ENCODE results near the gene CCDC6. TPM values are rescaled to one million over a fixed set of nuclear protein-coding genes. Genes with fewer than 3 reads are reported as not detected.

The CCDC6 gene
- total RNA-seq, 4 donors from 2014 or later, result 53.2 to 72.4 (median 66.4) TPM

GRCh38 chr10:59831658-59832503 lies 74.5 kb downstream of the CCDC6 start:
- no peak overlapping the region for H3K4me3 ChIP-seq
- no peaks in the 10 kb centered on the region for H3K27me3 ChIP-seq
- DNase-seq, result no peak
- intact Hi-C loops (cut with DNase I; ENCODE audit: low total_unique reads), result no loop called here
- H3K36me3 ChIP-seq, result no peaks in the 10 kb centered on the region
- no peaks in the 10 kb centered on the region for H3K9me3 ChIP-seq
- TF ChIP-seq CTCF (IDR thresholded peaks at IDR 0.05) (no peak), POLR2A (IDR thresholded peaks at IDR 0.05) (no peak)
- no peaks in the 10 kb centered on the region for H3K4me1 ChIP-seq
- no peak overlapping the region for H3K27ac ChIP-seq

- TF ChIP-seq POLR2A (IDR thresholded peaks at IDR 0.05) (no peak), CTCF (IDR thresholded peaks at IDR 0.05) (peak; percentile 61 to 83 (median 72))
- Histone ChIP-seq H3K4me3 (no peak overlapping the region), H3K36me3 (no peaks in the 10 kb centered on the region), H3K9me3 (no peaks in the 10 kb centered on the region), H3K27ac (no peak overlapping the region), H3K27me3 (no peaks in the 10 kb centered on the region), H3K4me1 (peaks cover 0 to 5% of the 10 kb centered on the region in 2 donors)
- peak; percentile 49 to 54 for DNase-seq
- intact Hi-C loops (cut with DNase I; ENCODE audit: low total_unique reads), result no loop called here
Observed at GRCh38 chr10:59830601-59831259, 75.6 kb downstream of the CCDC6 start.

GRCh38 chr10:59829601-59830000 lies 76.8 kb downstream of the CCDC6 start:
- Histone ChIP-seq H3K36me3 (no peaks in the 10 kb centered on the region), H3K9me3 (no peaks in the 10 kb centered on the region), H3K27me3 (no peaks in the 10 kb centered on the region), H3K27ac (no peak overlapping the region), H3K4me3 (no peak overlapping the region), H3K4me1 (peaks cover 0 to 5% of the 10 kb centered on the region in 2 donors)
- TF ChIP-seq POLR2A (IDR thresholded peaks at IDR 0.05), result no peak
- TF ChIP-seq CTCF (IDR thresholded peaks at IDR 0.05), result no peak
- intact Hi-C loops (cut with DNase I; ENCODE audit: low total_unique reads), result no loop called here
- no peak for DNase-seq

GRCh38 chr10:59829024-59829423 lies 77.3 kb downstream of the CCDC6 start:
- H3K9me3 ChIP-seq, result no peaks in the 10 kb centered on the region
- peaks cover 0 to 5% of the 10 kb centered on the region in 2 donors for H3K4me1 ChIP-seq
- H3K4me3 ChIP-seq, result no peak overlapping the region
- no peak overlapping the region for H3K27ac ChIP-seq
- H3K27me3 ChIP-seq, result no peaks in the 10 kb centered on the region
- no peaks in the 10 kb centered on the region for H3K36me3 ChIP-seq
- TF ChIP-seq POLR2A (IDR thresholded peaks at IDR 0.05), result no peak
- no peak for TF ChIP-seq CTCF (IDR thresholded peaks at IDR 0.05)
- intact Hi-C loops (cut with DNase I; ENCODE audit: low total_unique reads), result no loop called here
- no peak for DNase-seq

- H3K4me1 ChIP-seq, result peaks cover 0 to 8% of the 10 kb centered on the region in 2 donors
- no peak for TF ChIP-seq CTCF (IDR thresholded peaks at IDR 0.05)
- no peak for TF ChIP-seq POLR2A (IDR thresholded peaks at IDR 0.05)
- H3K4me3 ChIP-seq, result no peak overlapping the region
- H3K36me3 ChIP-seq, result no peaks in the 10 kb centered on the region
- no peaks in the 10 kb centered on the region for H3K27me3 ChIP-seq
- no peak overlapping the region for H3K27ac ChIP-seq
- H3K9me3 ChIP-seq, result no peaks in the 10 kb centered on the region
- DNase-seq, result no peak
- intact Hi-C loops (cut with DNase I; ENCODE audit: low total_unique reads), result no loop called here
Observed at GRCh38 chr10:59825932-59826331, 80.4 kb downstream of the CCDC6 start.
